H1 (cell line): ENCODE results near the gene TNNT1. TPM values are rescaled to one million over a fixed set of nuclear protein-coding genes. Genes with fewer than 3 reads are reported as not detected.

Experiments used
- CTCF ChIA-PET: fragments of 300-600 bp; sonication (Branson Sonifier 250); formaldehyde crosslinking; loops from one replicate; lab custom pipeline; 2021; ENCODE audit not compliant: partially characterized antibody; lab: Charles Lee
- POLR2A ChIA-PET: fragments of 300-600 bp; sonication (Branson Sonifier 250); formaldehyde crosslinking; loops from one replicate; lab custom pipeline; 2021; ENCODE audit warnings: inconsistent platforms; ENCODE audit not compliant: partially characterized antibody; lab: Charles Lee
- DNase-seq, 2 experiments: peaks; one replicate each; pipeline versions ENCODE4 v3.0.0 to v3.0.0-alpha.2; 2010 to 2022; ENCODE audit warnings: low spot score in 2 of 2, low read depth in 1 of 2, mixed read lengths in 1 of 2
- FAIRE-seq: peaks from 2 replicates; lab custom pipeline; 2011; peaks lifted over from hg19 to GRCh38; lab: Jason Lieb, UNC
- H2AFZ ChIP-seq: 2 replicates; pipeline ENCODE4 v1.8.1; 2012; ENCODE audit warnings: low read length, inconsistent platforms
- H2AK5ac ChIP-seq: 2 replicates; pipeline ENCODE4 v1.6.1; 2013; ENCODE audit warnings: low read depth, low read length
- H2BK120ac ChIP-seq: replicated peaks from 2 replicates; pipeline ENCODE3; 2013; ENCODE audit warnings: low read depth, low read length, inconsistent platforms
- H2BK12ac ChIP-seq: 2 replicates; pipeline ENCODE4 v1.6.1; 2013; ENCODE audit warnings: low read depth, low read length
- H2BK15ac ChIP-seq: 2 replicates; pipeline ENCODE4 v1.6.1; 2013; ENCODE audit warnings: low read length
- H2BK20ac ChIP-seq: 2 replicates; pipeline ENCODE4 v1.6.1; 2013; ENCODE audit warnings: low read length
- H2BK5ac ChIP-seq: 2 replicates; pipeline ENCODE4 v1.6.1; 2013; ENCODE audit warnings: low read depth, low read length
- H3K14ac ChIP-seq: 2 replicates; pipeline ENCODE4 v1.6.1; 2013; ENCODE audit warnings: inconsistent platforms; ENCODE audit not compliant: insufficient read length
- H3K18ac ChIP-seq: 2 replicates; pipeline ENCODE4 v1.6.1; 2013; ENCODE audit warnings: low read length; ENCODE audit errors: extremely low read depth
- H3K23ac ChIP-seq: 2 replicates; pipeline ENCODE4 v1.6.1; 2013; ENCODE audit warnings: inconsistent platforms; ENCODE audit not compliant: insufficient read length
- H3K23me2 ChIP-seq: 2 replicates; pipeline ENCODE4 v1.6.1; 2013; ENCODE audit warnings: low read depth, low read length
- H3K27ac ChIP-seq: 2 replicates; pipeline ENCODE4 v1.6.1; 2011; ENCODE audit warnings: low read depth, low read length, inconsistent platforms
- H3K27me3 ChIP-seq, 4 experiments: replicated peaks in 1 of 4; 1 replicate in 1 of 4; 2 replicates in 3 of 4; pipeline versions ENCODE4 v1.6.1 to v1.8.1; 2011 to 2013; ENCODE audit warnings: low read length in 3 of 4, mild to moderate bottlenecking in 3 of 4, inconsistent platforms in 2 of 4, mixed read lengths in 2 of 4, moderate library complexity in 1 of 4; ENCODE audit not compliant: control insufficient read depth in 3 of 4, insufficient read depth in 3 of 4; ENCODE audit errors: extremely low read depth in 1 of 4
- H3K36me3 ChIP-seq, 4 experiments: 2 replicates each; pipeline versions ENCODE4 v1.6.1 to v1.8.1; 2011 to 2013; ENCODE audit warnings: mild to moderate bottlenecking in 4 of 4, low read length in 3 of 4, moderate library complexity in 2 of 4, control low read depth in 1 of 4, inconsistent platforms in 1 of 4; ENCODE audit not compliant: insufficient read depth in 4 of 4, control insufficient read depth in 2 of 4
- H3K4ac ChIP-seq: replicated peaks from 2 replicates; pipeline ENCODE3; 2013; ENCODE audit warnings: low read length, low read depth, mixed read lengths, inconsistent platforms; ENCODE audit not compliant: insufficient read length
- H3K4me1 ChIP-seq, 4 experiments: replicated peaks in 1 of 4; 1 replicate in 1 of 4; 2 replicates in 3 of 4; pipeline versions ENCODE4 v1.6.1 to v1.8.1; 2011 to 2013; ENCODE audit warnings: low read length in 3 of 4, inconsistent platforms in 2 of 4, mixed read lengths in 1 of 4; ENCODE audit not compliant: insufficient read depth in 4 of 4, control insufficient read depth in 3 of 4
- H3K4me2 ChIP-seq, 2 experiments: 2 replicates each; pipeline versions ENCODE4 v1.6.1 to v1.8.1; 2011 to 2013; ENCODE audit warnings: low read depth in 2 of 2, low read length in 2 of 2, control low read depth in 1 of 2, inconsistent platforms in 1 of 2, mild to moderate bottlenecking in 1 of 2; ENCODE audit not compliant: insufficient read depth in 1 of 2
- H3K4me3 ChIP-seq, 4 experiments: fragments of 200-600, 300-600 bp in 1 of 4; sonication (generic), shearing (Covaris generic), sonication (Bioruptor Twin) in 1 of 4; 2 replicates each; pipeline versions ENCODE4 v1.5.1 to v1.8.1; 2011 to 2016; ENCODE audit warnings: low read length in 4 of 4, low read depth in 3 of 4, control low read depth in 2 of 4, inconsistent platforms in 2 of 4, mild to moderate bottlenecking in 2 of 4, mixed read lengths in 1 of 4, moderate library complexity in 1 of 4; ENCODE audit not compliant: insufficient read depth in 2 of 4; ENCODE audit errors: extremely low read depth in 1 of 4
- H3K56ac ChIP-seq: replicated peaks from 2 replicates; pipeline ENCODE3; 2013; ENCODE audit warnings: low read depth, mild to moderate bottlenecking, mixed read lengths, low read length, inconsistent platforms; ENCODE audit not compliant: insufficient read length
- H3K79me1 ChIP-seq: 2 replicates; pipeline ENCODE4 v1.6.1; 2013; ENCODE audit warnings: low read depth, low read length, control low read depth
- H3K79me2 ChIP-seq, 2 experiments: 2 replicates each; pipeline versions ENCODE4 v1.6.1 to v1.8.1; 2012 to 2013; ENCODE audit warnings: low read length in 2 of 2, mild to moderate bottlenecking in 2 of 2, inconsistent platforms in 1 of 2; ENCODE audit not compliant: insufficient read depth in 2 of 2, control insufficient read depth in 1 of 2
- H3K9ac ChIP-seq, 4 experiments: replicated peaks in 1 of 4; 1 replicate in 1 of 4; 2 replicates in 3 of 4; pipeline versions ENCODE4 v1.6.1 to v1.8.1; 2011 to 2013; ENCODE audit warnings: low read depth in 3 of 4, low read length in 3 of 4, control low read depth in 2 of 4, mild to moderate bottlenecking in 2 of 4, moderate library complexity in 2 of 4, inconsistent platforms in 1 of 4; ENCODE audit errors: extremely low read depth in 1 of 4
- H3K9me3 ChIP-seq, 2 experiments: 2 replicates each; pipeline versions ENCODE4 v1.6.1 to v1.8.1; 2012 to 2013; ENCODE audit warnings: mild to moderate bottlenecking in 2 of 2, moderate library complexity in 2 of 2, control low read depth in 1 of 2, inconsistent platforms in 1 of 2, low read depth in 1 of 2, low read length in 1 of 2, mixed read lengths in 1 of 2; ENCODE audit not compliant: insufficient read depth in 2 of 2
- H4K20me1 ChIP-seq, 2 experiments: replicated peaks in 1 of 2; 2 replicates each; pipeline versions ENCODE3 to v1.8.1; 2011 to 2013; ENCODE audit warnings: inconsistent platforms in 2 of 2, low read length in 2 of 2, mild to moderate bottlenecking in 1 of 2; ENCODE audit not compliant: insufficient read depth in 2 of 2, control insufficient read depth in 1 of 2
- H4K5ac ChIP-seq: 2 replicates; pipeline ENCODE4 v1.6.1; 2013; ENCODE audit warnings: low read length, low read depth, mixed read lengths, inconsistent platforms; ENCODE audit not compliant: insufficient read length
- H4K8ac ChIP-seq: 2 replicates; pipeline ENCODE4 v1.8.0; 2013; ENCODE audit warnings: mild to moderate bottlenecking, moderate library complexity, low read length, inconsistent platforms; ENCODE audit not compliant: insufficient read depth; ENCODE audit errors: extremely low read depth
- H4K91ac ChIP-seq: replicated peaks from 2 replicates; pipeline ENCODE3; 2013; ENCODE audit warnings: low read length, mixed read lengths, inconsistent platforms; ENCODE audit not compliant: insufficient read length
- KDM4A ChIP-seq: IDR thresholded peaks from one replicate; pipeline ENCODE4 v1.7.1; 2012; ENCODE audit warnings: low read depth, mild to moderate bottlenecking, moderate library complexity, low read length, inconsistent platforms; ENCODE audit not compliant: severe bottlenecking
- RXRA ChIP-seq: IDR thresholded peaks from 2 replicates; pipeline ENCODE4 v1.6.1; 2011; ENCODE audit warnings: low read depth, mild to moderate bottlenecking, low read length, moderate library complexity; ENCODE audit not compliant: insufficient read depth
- WGBS, 2 experiments: shearing (Covaris generic) in 1 of 2; methylation state at CpG; one replicate each; pipeline versions ENCODE4 v1.1.6 to v1.1.7; 2013 to 2015; ENCODE audit warnings: low lambda C conversion rate in 2 of 2, mixed read lengths in 2 of 2, inconsistent platforms in 1 of 2, low coverage in 1 of 2, missing lambda C conversion rate in 1 of 2; ENCODE audit not compliant: insufficient replicate concordance in 2 of 2, insufficient coverage in 1 of 2, insufficient read length in 1 of 2; ENCODE audit errors: extremely low coverage in 1 of 2, missing lambda C conversion rate in 1 of 2; 5-methylcytosine and 5-hydroxymethylcytosine counted together
- polyA plus RNA-seq, 7 experiments: library from polyadenylated mRNA; depleted of rRNA in 3 of 7; stranded (reverse) in 5 of 7; unstranded in 2 of 7; fragments of >200 nt in 5 of 7; fragments of 200-250 nt in 2 of 7; gene quantifications; 1 replicate in 5 of 7; 2 replicates in 1 of 7; 4 replicates in 1 of 7; pipeline versions ENCODE4 v1.2.1 to v1.2.3, GENCODE V29; 2011 to 2013; ENCODE audit warnings: missing spikeins in 2 of 7, mixed read lengths in 2 of 7
- total RNA-seq: library from RNA; stranded (reverse); fragmentation: NEBNext Ultra II Directional; extraction: Animal tissue kit (Norgen Biotek cat#: 25700); gene quantifications from 2 replicates; pipeline ENCODE4 v1.2.1, GENCODE V29; 2021

TNNT1 gene
- total and polyA plus RNA-seq, 2 of the 8 experiments (the other 6 are each of a cell fraction or from before 2014, with no cell fraction given), result 69.6 to 107 TPM

GRCh38 chr19:55157064-55157908 lies 8.3 kb upstream of the TNNT1 start, which contains the start of gene TNNI3:
TSS of gene TNNI3 (minus strand) at chr19:55157732. CDS start at chr19:55157589, 143 bp downstream.
- peaks cover 10% of the 10 kb centered on the region; the same call in 1 of the 2 replicates for H3K23me2 ChIP-seq
- no peak within 1 kb of the TSS for H3K27ac ChIP-seq
- no peaks in the 10 kb centered on the region for H3K79me2 ChIP-seq
- H2BK20ac ChIP-seq, result no peak within 1 kb of the TSS
- no peak within 1 kb of the TSS for H3K14ac ChIP-seq
- H3K9me3 ChIP-seq, result peaks cover 0 to under 1% of the 10 kb centered on the region in 2 experiments; a peak in 1 of 4 replicates
- H3K56ac ChIP-seq, result no peak within 1 kb of the TSS
- H2AK5ac ChIP-seq, result no peak within 1 kb of the TSS
- H3K4me3 ChIP-seq, result peak within 1 kb of the TSS; percentile 53 to 67 (median 66)
- TF ChIP-seq KDM4A, result peak; percentile 7
- TF ChIP-seq RXRA, result no peak
- H4K5ac ChIP-seq, result no peak within 1 kb of the TSS
- peak within 1 kb of the TSS; percentile 88; the same call in 1 of the 2 replicates for H2BK15ac ChIP-seq
- POLR2A ChIA-PET, result interaction anchor here (0.7 to 3.2 kb wide), 2 partner anchors 8 to 10 kb away, joined by 3 to 19 read pairs; partner anchors contain the start of gene TNNT1
- H3K36me3 ChIP-seq, result peaks cover 0 to 3% (median 0%) of the 10 kb centered on the region in 4 experiments; a peak in 1 of 8 replicates
- no peak within 1 kb of the TSS; a peak in 1 of 7 replicates for H3K9ac ChIP-seq
- peak within 1 kb of the TSS; percentile 87 for H3K18ac ChIP-seq
- 61% methylated on average over 34 of the region's 39 CpGs; no CpG with 5 or more reads in 1 of the 2 experiments for WGBS, 2 experiments
- no peak within 1 kb of the TSS for H2BK120ac ChIP-seq
- peak within 1 kb of the TSS; percentile 47; the same call in 1 of the 2 replicates for H2AFZ ChIP-seq
- peaks cover 3% of the 10 kb centered on the region; the same call in 1 of the 2 replicates for H3K79me1 ChIP-seq
- H3K4me1 ChIP-seq, result peaks cover 3 to 25% (median 9%) of the 10 kb centered on the region in 4 experiments
- no peak within 1 kb of the TSS for H3K23ac ChIP-seq
- peaks cover 5 to 14% (median 13%) of the 10 kb centered on the region in 4 experiments; a peak in 6 of 7 replicates for H3K27me3 ChIP-seq
- CTCF ChIA-PET, result interaction anchor here (0.6 to 5.3 kb wide), 8 partner anchors 10 to 257 kb away, joined by 3 to 118 read pairs (median 3); partner anchors contain the start of gene DNAAF3
- peak within 1 kb of the TSS; percentile 8 for H4K91ac ChIP-seq
- peak within 1 kb of the TSS; percentile 61; the same call in 1 of the 2 replicates for H2BK5ac ChIP-seq
- no peak within 1 kb of the TSS for H3K4ac ChIP-seq
- 0 out of 2 replicates have a peak within 1 kb of the TSS, but pooled peaks have one; percentile 19 for H4K8ac ChIP-seq
- H4K20me1 ChIP-seq, result no peaks in the 10 kb centered on the region
- FAIRE-seq, result no peak
- peak within 1 kb of the TSS; percentile 82 to 94 for H3K4me2 ChIP-seq
- no peak for DNase-seq
- H2BK12ac ChIP-seq, result no peak within 1 kb of the TSS
